Prostate gland (tissue), 2 donors: ENCODE measurements around the gene PCNT. TPM values are rescaled to one million over a fixed set of nuclear protein-coding genes. Genes with fewer than 3 reads are reported as not detected.
A peak's percentile ranks its signal among the peaks of the same experiment; 100 is the strongest.

Experiments used
- DNase-seq: peaks from one replicate; pipeline ENCODE4 v3.0.0-alpha.2; 2019; ENCODE audit warnings: low spot score
- H3K27ac ChIP-seq, 2 donors: fragments of 200-600 bp; sonication (generic); 2 replicates each; pipeline ENCODE4 v1.5.1; 2017 to 2019
- H3K27me3 ChIP-seq: fragments of 200-600 bp; sonication (generic); replicated peaks from 2 replicates; pipeline ENCODE4 v1.5.1; 2019; ENCODE audit not compliant: insufficient read depth
- H3K36me3 ChIP-seq, 2 donors: fragments of 200-600 bp; sonication (generic); 1 replicate in 1 of 2; 2 replicates in 1 of 2; pipeline versions ENCODE4 v1.5.1 to v1.8.1; 2017 to 2019
- H3K4me1 ChIP-seq: fragments of 200-600 bp; sonication (generic); replicated peaks from 2 replicates; pipeline ENCODE4 v1.5.1; 2019
- H3K4me3 ChIP-seq, 2 donors: fragments of 200-600 bp; sonication (generic); 2 replicates each; pipeline ENCODE4 v1.5.1; 2017 to 2019
- H3K9me3 ChIP-seq: fragments of 200-600 bp; sonication (generic); 2 replicates; pipeline ENCODE4 v1.5.1; 2017
- CTCF ChIP-seq, 4 experiments: fragments of 200-600 bp in 2 of 4; fragments of 450-650 bp in 2 of 4; sonication (generic) in 2 of 4; IDR thresholded peaks; 1 replicate in 3 of 4; 2 replicates in 1 of 4; pipeline ENCODE4 v1.5.1; 2016 to 2019; ENCODE audit warnings: antibody characterized with exemption in 4 of 4, mild to moderate bottlenecking in 2 of 4, moderate library complexity in 2 of 4
- POLR2A ChIP-seq: fragments of 450-650 bp; IDR thresholded peaks from one replicate; pipeline ENCODE4 v1.6.1; 2016; ENCODE audit warnings: antibody characterized with exemption, mild to moderate bottlenecking
- POLR2AphosphoS5 ChIP-seq: sonication (generic); formaldehyde crosslinking; IDR thresholded peaks from one replicate; pipeline ENCODE4 v1.6.1; 2017; ENCODE audit warnings: antibody characterized with exemption
- WGBS: methylation state at CpG from one replicate; pipeline ENCODE4 v1.1.5; 2018; 5-methylcytosine and 5-hydroxymethylcytosine counted together
- intact Hi-C: fragments of 100-400 bp; cut with DNase I; formaldehyde crosslinking; loops from one replicate; pipeline ENCODE4 v1.14.2; 2022
- total RNA-seq, 2 donors: library from RNA; depleted of rRNA; stranded (reverse); fragments of >200 nt; gene quantifications; one replicate each; pipeline ENCODE4 v1.1.0, GENCODE V29; 2016

Gene PCNT
- 10 to 100 TPM; 33.8 to 70.9 TPM for total RNA-seq

DNA sequence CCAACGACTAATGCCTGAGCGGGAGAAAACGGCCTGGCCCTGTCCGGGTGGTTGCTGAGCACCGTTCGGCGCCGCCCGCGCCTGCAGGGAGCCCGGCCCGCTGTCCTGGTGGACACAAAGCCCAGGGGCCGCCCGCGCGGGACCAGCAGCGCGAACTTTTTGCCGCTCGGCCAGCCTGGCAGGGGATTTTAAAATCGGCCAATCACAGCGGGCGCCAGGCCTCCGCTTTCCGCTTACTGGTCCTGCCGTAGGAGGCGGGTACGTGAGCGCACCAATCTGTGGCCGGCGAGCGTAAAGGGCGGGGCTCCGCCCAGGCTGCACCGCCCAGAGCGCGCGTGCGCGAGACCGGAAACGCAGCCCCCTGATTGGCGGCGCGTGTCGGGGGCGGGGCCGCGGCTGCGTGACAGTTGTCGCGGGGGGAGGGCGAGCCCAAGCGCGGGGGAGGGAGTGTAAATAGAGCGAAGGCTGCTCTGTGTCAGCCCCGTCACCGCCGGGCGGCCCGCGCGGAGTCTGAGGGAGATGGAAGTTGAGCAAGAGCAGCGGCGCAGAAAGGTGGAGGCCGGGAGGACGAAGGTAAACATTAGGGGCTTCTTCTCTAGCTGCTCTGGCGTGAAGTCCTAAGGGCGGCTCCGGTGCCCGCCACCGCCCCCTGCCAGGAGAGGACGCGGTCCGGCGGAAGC is at the start of gene PCNT, which contains the start of gene C21orf58:
Gene PCNT, plus strand, starts transcription at position 447 of the 680 bp plus-strand sequence. Its CDS starts 73 bp downstream, at position 520.
Gene C21orf58, minus strand, starts transcription at position 161 of the 680 bp plus-strand sequence. CDS start 1,132 bp downstream, outside the sequence.
- peak; percentile 97 for DNase-seq
- TF ChIP-seq CTCF (IDR thresholded peaks at IDR 0.05) (no peak), POLR2A (peak; percentile 12), POLR2AphosphoS5 (peak; percentile 89)
- intact Hi-C loops = loop anchor here (5.0 to 10.0 kb wide), 3 partner anchors 37 to 349 kb away; partner anchors contain the start of genes FTCD, MCM3AP and YBEY
- Histone ChIP-seq H3K9me3 (no peaks in the 10 kb centered on the region), H3K27me3 (no peaks in the 10 kb centered on the region), H3K4me1 (peaks cover 12% of the 10 kb centered on the region), H3K4me3 (peak within 1 kb of the TSS; percentile 95 to 100), H3K27ac (peak within 1 kb of the TSS; percentile 96 to 99), H3K36me3 (no peaks in the 10 kb centered on the region)
- WGBS = under 1% methylated on average over 55 of the region's 76 CpGs

DNA sequence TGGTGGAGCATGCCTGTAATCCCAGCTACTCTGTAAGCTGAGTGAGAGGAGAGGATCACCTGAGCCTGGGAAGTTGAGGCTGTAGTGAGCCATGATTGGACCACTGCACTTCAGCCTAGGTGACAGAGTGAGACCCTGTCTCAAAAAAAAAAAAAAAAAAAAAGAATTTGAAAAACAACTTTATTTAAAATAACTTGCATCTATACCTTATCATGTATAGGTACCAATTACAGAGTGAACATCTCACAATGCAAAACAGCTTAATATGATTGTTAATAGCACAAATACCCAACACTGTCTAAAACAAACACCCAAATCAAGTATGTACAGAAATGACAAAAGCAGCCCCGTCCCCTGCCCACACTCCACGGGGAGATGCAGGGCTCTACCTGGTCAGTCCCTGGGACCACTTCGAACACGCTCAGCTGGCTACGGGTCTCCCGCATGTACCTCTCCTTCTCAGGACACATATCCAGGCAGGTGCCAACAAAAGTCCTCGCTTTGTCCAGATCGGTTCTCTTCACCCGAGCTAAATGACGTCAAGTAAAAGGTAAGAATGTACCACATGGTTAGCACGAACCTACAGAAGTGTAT is 49.1 kb upstream of the PCNT start:
- Histone ChIP-seq H3K27ac (no peak overlapping the region), H3K4me3 (no peak overlapping the region), H3K27me3 (no peaks in the 10 kb centered on the region), H3K9me3 (no peaks in the 10 kb centered on the region), H3K4me1 (no peaks in the 10 kb centered on the region), H3K36me3 (peaks cover 31 to 44% of the 10 kb centered on the region in 2 donors)
- no peak for DNase-seq
- TF ChIP-seq POLR2A = no peak
- TF ChIP-seq CTCF (IDR thresholded peaks at IDR 0.05) = no peak
- TF ChIP-seq POLR2AphosphoS5 = no peak
- intact Hi-C loops = no loop called here
- WGBS = 91% methylated on average over 11 of the region's 11 CpGs

GRCh38 chr21:46284077-46284644 is 39.8 kb upstream of the PCNT start:
- Histone ChIP-seq H3K9me3 (no peaks in the 10 kb centered on the region), H3K4me3 (peak overlapping the region; percentile 2), H3K27ac (peak overlapping the region; percentile 93 to 94), H3K36me3 (peaks cover 8 to 10% of the 10 kb centered on the region in 2 donors), H3K27me3 (no peaks in the 10 kb centered on the region), H3K4me1 (peaks cover 7% of the 10 kb centered on the region)
- no peak for DNase-seq
- TF ChIP-seq CTCF (IDR thresholded peaks at IDR 0.05) (no peak), POLR2AphosphoS5 (peak; percentile 38), POLR2A (no peak)
- 61% methylated on average over 15 of the region's 15 CpGs for WGBS
- intact Hi-C loops = loop anchor here (10.0 kb wide), 1 partner anchor 139 kb away; no protein-coding TSS in a partner anchor

DNA sequence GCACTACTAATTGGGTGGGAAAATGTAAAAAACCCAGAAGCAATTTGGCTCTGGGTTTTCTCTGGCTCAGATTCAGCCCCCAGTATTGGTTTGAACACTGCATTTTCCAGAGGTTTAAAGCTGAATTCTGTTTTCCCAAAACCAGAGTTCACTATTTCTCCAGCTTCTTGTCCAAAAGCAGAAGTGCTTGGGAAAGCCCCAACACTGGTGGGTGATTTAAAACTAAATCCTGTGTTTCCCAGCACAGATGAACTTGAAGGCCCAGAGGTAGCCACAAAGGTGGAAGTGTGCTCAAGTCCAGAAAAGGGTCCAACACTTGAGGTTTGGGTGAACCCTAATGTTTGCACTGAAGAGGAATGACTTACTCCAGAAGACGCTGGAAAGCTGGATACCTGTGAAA is 39.2 kb upstream of the PCNT start:
- H3K9me3 ChIP-seq = no peaks in the 10 kb centered on the region
- DNase-seq = no peak
- no peak for TF ChIP-seq POLR2A
- H3K27me3 ChIP-seq = no peaks in the 10 kb centered on the region
- peak overlapping the region; percentile 93 to 94 for H3K27ac ChIP-seq
- peaks cover 7% of the 10 kb centered on the region for H3K4me1 ChIP-seq
- intact Hi-C loops = loop anchor here (5.0 to 10.0 kb wide), 2 partner anchors 38 to 140 kb away; partner anchors contain the start of genes C21orf58 and PCNT
- peaks cover 2 to 4% of the 10 kb centered on the region in 2 donors for H3K36me3 ChIP-seq
- WGBS = 81% methylated on average over 1 of the region's 1 CpG
- H3K4me3 ChIP-seq = no peak overlapping the region

- H3K27ac ChIP-seq = peak within 1 kb of the TSS; percentile 93 to 94
- H3K4me3 ChIP-seq = peak within 1 kb of the TSS; percentile 95 to 99
- no peaks in the 10 kb centered on the region for H3K27me3 ChIP-seq
- H3K4me1 ChIP-seq = peaks cover 7% of the 10 kb centered on the region
- H3K36me3 ChIP-seq = no peaks in the 10 kb centered on the region
- no peak for DNase-seq
- intact Hi-C loops = loop anchor here (5.0 to 10.0 kb wide), 2 partner anchors 37 to 140 kb away; partner anchors contain the start of genes C21orf58 and PCNT
- TF ChIP-seq POLR2A (no peak), POLR2AphosphoS5 (no peak), CTCF (IDR thresholded peaks at IDR 0.05) (no peak)
- WGBS = 39% methylated on average over 6 of the region's 6 CpGs
- H3K9me3 ChIP-seq = no peaks in the 10 kb centered on the region
Measured at GRCh38 chr21:46285206-46285661, 38.7 kb upstream of the PCNT start, which contains the start of gene MCM3AP. Gene MCM3AP (minus strand): TSS chr21:46285611. CDS start chr21:46285286, 325 bp downstream.
